Activated B cell treated with CpG ODN at 0.5 μM for 24 hours (primary cell): ENCODE measurements around the gene MPG. TPM values are rescaled to one million over a fixed set of nuclear protein-coding genes. Genes with fewer than 3 reads are reported as not detected.

Experiments used
- ATAC-seq: fragments of 200-7000 bp; cut with Tn5 transposase; one replicate; pipeline ENCODE4 v1.10.0; 2021; ENCODE audit warnings: low read depth, mild to moderate bottlenecking, moderate library complexity
- CTCF ChIA-PET: fragments of 350-600 bp; sonication (Branson Sonifier 250); formaldehyde crosslinking; loops from one replicate; lab custom pipeline; 2021; ENCODE audit warnings: antibody characterized with exemption; lab: Charles Lee
- POLR2A ChIA-PET: fragments of 350-600 bp; sonication (Branson Sonifier 250); formaldehyde crosslinking; loops from one replicate; lab custom pipeline; 2021; ENCODE audit warnings: antibody characterized with exemption; lab: Charles Lee
- DNase-seq: peaks from one replicate; pipeline ENCODE4 v3.0.0; 2022
- H3K27ac Mint-ChIP-seq: one replicate; pipeline ENCODE4 v1.8.0; 2020; ENCODE audit warnings: mixed read lengths
- H3K27me3 Mint-ChIP-seq: one replicate; pipeline ENCODE4 v1.8.0; 2021; ENCODE audit warnings: mixed read lengths
- H3K36me3 Mint-ChIP-seq: one replicate; pipeline ENCODE4 v1.8.0; 2021; ENCODE audit warnings: low read depth, mixed read lengths
- H3K4me1 Mint-ChIP-seq: one replicate; pipeline ENCODE4 v1.8.0; 2021; ENCODE audit warnings: mixed read lengths
- H3K4me3 Mint-ChIP-seq: one replicate; pipeline ENCODE4 v1.8.0; 2020; ENCODE audit warnings: mild to moderate bottlenecking, mixed read lengths
- H3K9me3 Mint-ChIP-seq: one replicate; pipeline ENCODE4 v1.8.0; 2020; ENCODE audit warnings: mixed read lengths
- intact Hi-C: fragments of 100-400 bp; cut with micrococcal nuclease; formaldehyde crosslinking; loops from one replicate; pipeline ENCODE4 v1.15.1; 2024
- total RNA-seq: library from RNA; stranded (reverse); gene quantifications from 2 replicates; pipeline ENCODE4 v1.2.3, GENCODE V29; 2022
- TF ChIP-seq, protein P1 (sequence below): fragments of 200-600 bp; IDR thresholded peaks from one replicate; pipeline ENCODE4 v1.8.0; 2022; ENCODE audit warnings: antibody characterized with exemption, mild to moderate bottlenecking

The MPG gene
- total RNA-seq, 1 donor from 2014 or later = 51.7 TPM

DNA sequence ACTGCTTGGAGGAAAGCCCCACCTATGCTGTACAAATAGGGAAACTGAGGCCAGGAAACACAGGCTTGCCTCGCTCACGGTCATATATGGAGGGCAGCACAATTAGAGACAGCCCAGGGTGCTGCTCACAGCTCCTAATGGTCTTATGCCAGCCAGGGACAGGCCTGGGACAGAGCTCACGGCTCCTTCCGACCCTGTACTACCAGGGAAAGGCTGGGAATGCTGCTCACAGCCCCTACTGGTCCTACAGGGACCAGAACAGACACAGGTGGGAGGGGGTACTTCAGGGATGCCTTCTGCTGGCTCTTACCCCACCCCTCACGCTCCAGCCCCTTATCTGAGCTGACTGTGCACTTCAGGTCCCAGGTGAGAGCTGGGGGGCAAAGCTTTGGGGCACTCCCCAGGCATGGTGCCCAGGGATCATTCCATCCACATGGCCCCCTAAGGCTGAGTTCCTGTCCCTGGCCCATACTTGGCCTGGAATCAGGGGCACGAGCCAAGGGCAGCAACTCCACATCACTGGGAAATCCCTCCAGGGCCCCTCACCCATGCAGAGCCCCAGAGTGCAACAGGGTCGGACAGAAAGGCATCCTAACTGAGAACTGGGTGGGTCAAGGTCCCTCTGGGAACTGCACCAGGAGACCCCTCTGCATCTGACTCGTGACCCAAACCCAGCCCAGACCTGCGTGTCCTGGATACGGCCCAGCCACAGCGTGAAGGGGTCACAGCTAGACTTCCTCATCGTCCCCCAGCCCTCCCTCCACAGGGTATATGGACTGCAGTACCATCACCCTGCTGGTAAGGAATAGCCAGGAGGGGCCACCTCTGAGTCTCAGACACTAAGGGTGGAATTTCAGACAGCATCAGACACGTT is 11.5 kb upstream of the MPG start:
- ATAC-seq = no peak
- ChIA-PET CTCF (interaction anchor here (0.7 to 8.1 kb wide), 14 partner anchors 9 to 296 kb away, joined by 3 to 218 read pairs (median 8); partner anchors contain the start of genes POLR3K and SNRNP25), POLR2A (interaction anchor here (0.6 to 1.8 kb wide), 4 partner anchors 19 to 116 kb away, joined by 3 to 12 read pairs (median 4); no protein-coding TSS in a partner anchor)
- Mint-ChIP-seq H3K4me1 (peaks cover 4% of the 10 kb centered on the region), H3K27ac (no peak overlapping the region), H3K4me3 (no peak overlapping the region), H3K9me3 (no peaks in the 10 kb centered on the region), H3K36me3 (no peaks in the 10 kb centered on the region), H3K27me3 (peaks cover 10% of the 10 kb centered on the region)
- TF ChIP-seq, protein P1, sequence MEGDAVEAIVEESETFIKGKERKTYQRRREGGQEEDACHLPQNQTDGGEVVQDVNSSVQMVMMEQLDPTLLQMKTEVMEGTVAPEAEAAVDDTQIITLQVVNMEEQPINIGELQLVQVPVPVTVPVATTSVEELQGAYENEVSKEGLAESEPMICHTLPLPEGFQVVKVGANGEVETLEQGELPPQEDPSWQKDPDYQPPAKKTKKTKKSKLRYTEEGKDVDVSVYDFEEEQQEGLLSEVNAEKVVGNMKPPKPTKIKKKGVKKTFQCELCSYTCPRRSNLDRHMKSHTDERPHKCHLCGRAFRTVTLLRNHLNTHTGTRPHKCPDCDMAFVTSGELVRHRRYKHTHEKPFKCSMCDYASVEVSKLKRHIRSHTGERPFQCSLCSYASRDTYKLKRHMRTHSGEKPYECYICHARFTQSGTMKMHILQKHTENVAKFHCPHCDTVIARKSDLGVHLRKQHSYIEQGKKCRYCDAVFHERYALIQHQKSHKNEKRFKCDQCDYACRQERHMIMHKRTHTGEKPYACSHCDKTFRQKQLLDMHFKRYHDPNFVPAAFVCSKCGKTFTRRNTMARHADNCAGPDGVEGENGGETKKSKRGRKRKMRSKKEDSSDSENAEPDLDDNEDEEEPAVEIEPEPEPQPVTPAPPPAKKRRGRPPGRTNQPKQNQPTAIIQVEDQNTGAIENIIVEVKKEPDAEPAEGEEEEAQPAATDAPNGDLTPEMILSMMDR = no peak
- intact Hi-C loops = no loop called here
- DNase-seq = no peak

DNA sequence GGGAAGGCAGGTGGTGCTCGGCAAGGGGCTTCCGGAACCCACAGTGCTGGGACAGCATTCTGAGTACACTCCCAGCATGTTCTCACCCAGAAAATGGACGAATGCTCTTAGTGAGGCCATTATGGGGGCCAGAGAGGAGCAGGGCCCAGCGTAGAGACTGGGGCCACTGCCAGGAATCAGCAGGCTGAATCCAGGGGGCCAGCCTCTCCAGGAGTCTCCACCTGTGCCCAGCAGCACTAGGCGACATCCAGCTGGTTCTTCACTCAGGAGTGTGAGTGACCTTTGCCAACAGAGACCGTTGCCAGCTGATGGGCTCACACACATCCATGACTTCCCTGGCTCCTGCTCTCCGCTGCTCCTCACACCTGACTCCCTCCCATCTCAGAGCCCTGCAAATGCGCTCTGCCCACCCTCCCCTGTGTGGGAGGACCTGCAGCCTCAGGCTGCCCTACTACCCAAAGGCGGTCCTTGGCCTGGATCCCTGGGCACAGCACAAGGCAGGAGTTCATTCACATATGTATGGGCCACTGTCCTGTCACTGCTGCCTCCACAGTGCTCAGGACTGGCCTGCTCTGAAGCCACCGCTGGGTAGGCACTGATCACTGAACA is 10.7 kb upstream of the MPG start:
- POLR2A ChIA-PET = interaction anchor here (0.6 kb wide), 1 partner anchor 16 kb away, joined by 3 read pairs; no protein-coding TSS in a partner anchor
- peaks cover 7% of the 10 kb centered on the region for H3K4me1 Mint-ChIP-seq
- no peaks in the 10 kb centered on the region for H3K9me3 Mint-ChIP-seq
- no peak overlapping the region for H3K4me3 Mint-ChIP-seq
- CTCF ChIA-PET = interaction anchor here (8.1 kb wide), 1 partner anchor 28 kb away, joined by 218 read pairs; no protein-coding TSS in a partner anchor
- intact Hi-C loops = no loop called here
- peaks cover 12% of the 10 kb centered on the region for H3K27me3 Mint-ChIP-seq
- H3K27ac Mint-ChIP-seq = no peak overlapping the region
- TF ChIP-seq, protein P1 = no peak
- DNase-seq (no peak), ATAC-seq (no peak)
- no peaks in the 10 kb centered on the region for H3K36me3 Mint-ChIP-seq

DNA sequence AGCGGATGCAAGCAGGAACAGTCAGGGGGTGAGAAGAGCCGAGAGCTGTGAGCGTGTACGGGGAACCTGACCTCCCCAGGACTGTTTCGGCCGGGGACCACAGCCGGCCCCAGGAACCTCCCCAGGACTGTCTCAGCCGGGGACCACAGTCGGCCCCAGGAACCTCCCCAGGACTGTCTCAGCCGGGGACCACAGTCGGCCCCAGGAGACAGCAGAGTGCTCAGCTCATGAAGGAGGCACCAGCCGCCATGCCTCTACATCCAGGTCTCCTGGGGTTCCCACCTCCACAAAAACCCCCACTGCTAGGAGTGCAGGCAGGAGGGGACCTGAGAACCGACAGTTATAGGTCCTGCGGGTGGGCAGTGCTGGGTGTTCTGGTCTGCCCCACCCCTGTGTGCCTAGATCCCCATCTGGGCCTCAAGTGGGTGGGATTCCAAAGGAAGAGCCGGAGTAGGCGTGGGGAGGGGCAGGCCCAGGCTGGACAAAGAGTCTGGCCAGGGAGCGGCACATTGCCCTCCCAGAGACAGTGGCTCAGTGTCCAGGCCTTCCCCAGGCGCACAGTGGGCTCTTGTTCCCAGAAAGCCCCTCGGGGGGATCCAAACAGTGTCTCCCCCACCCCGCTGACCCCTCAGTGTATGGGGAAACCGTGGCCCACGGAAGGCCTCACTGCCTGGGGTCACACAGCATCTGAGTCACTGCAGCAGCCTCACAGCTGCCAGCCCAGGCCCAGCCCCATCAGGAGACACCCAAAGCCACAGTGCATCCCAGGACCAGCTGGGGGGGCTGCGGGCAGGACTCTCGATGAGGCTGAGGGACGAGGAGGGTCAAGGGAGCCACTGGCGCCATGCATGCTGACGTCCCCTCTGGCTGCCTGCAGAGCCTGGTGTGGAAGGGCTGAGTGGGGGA is 9.9 kb upstream of the MPG start:
- ChIA-PET CTCF (interaction anchor here (1.4 to 8.1 kb wide), 3 partner anchors 15 to 28 kb away, joined by 4 to 218 read pairs (median 32); partner anchors contain the start of gene POLR3K), POLR2A (interaction anchor here (0.6 kb wide), 1 partner anchor 17 kb away, joined by 3 read pairs; no protein-coding TSS in a partner anchor)
- DNase-seq (no peak), ATAC-seq (no peak)
- Mint-ChIP-seq H3K4me3 (no peak overlapping the region), H3K9me3 (no peaks in the 10 kb centered on the region), H3K36me3 (no peaks in the 10 kb centered on the region), H3K4me1 (peaks cover 11% of the 10 kb centered on the region), H3K27ac (no peak overlapping the region), H3K27me3 (peaks cover 15% of the 10 kb centered on the region)
- TF ChIP-seq, protein P1 = no peak
- intact Hi-C loops = no loop called here

DNA sequence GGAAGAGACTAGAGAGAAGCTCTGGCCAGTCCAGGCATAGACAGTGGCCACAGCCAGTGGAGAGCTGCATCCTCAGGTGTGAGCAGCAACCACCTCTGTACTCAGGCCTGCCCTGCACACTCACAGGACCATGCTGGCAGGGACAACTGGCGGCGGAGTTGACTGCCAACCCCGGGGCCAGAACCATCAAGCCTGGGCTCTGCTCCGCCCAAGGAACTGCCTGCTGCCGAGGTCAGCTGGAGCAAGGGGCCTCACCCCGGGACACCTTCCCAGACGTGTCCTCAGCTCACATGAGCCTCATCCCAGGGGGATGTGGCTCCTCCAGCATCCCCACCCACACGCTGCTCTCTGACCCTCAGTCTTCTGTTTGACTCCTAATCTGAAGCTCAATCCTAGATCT is 8.8 kb upstream of the MPG start:
- Mint-ChIP-seq H3K4me3 (no peak overlapping the region), H3K27ac (no peak overlapping the region), H3K9me3 (no peaks in the 10 kb centered on the region), H3K4me1 (peaks cover 11% of the 10 kb centered on the region), H3K36me3 (no peaks in the 10 kb centered on the region), H3K27me3 (peaks cover 20% of the 10 kb centered on the region)
- intact Hi-C loops = no loop called here
- DNase-seq (no peak), ATAC-seq (no peak)
- TF ChIP-seq, protein P1 = no peak
- ChIA-PET CTCF (interaction anchor here (1.4 to 5.2 kb wide), 2 partner anchors 16 to 27 kb away, joined by 4 to 32 read pairs; partner anchors contain the start of gene POLR3K), POLR2A (no interaction called here)
